ENCODE data around the gene CEP128. TPM values are rescaled to one million over a fixed set of nuclear protein-coding genes. Genes with fewer than 3 reads are reported as not detected.

Gene CEP128
- total and polyA plus RNA-seq, 2 experiments from 2014 or later: 7.6 to 17.6 TPM

GRCh38 chr14:80695869-80696268 is 245.7 kb downstream of the CEP128 start:
- Mint-ChIP-seq H3K27ac (no peak overlapping the region), H3K27me3 (ENCODE audit: insufficient read depth, low read depth, poor library complexity) (no peaks in the 10 kb centered on the region), H3K4me1 (peaks cover 17% of the 10 kb centered on the region; the same call in 2 of the 3 replicates), H3K36me3 (ENCODE audit: low read depth) (no peaks in the 10 kb centered on the region), H3K9me3 (no peaks in the 10 kb centered on the region), H3K4me3 (no peak overlapping the region)
- Histone ChIP-seq H3K4me1 (ENCODE audit: insufficient read depth) (peaks cover 14% of the 10 kb centered on the region; the same call in 1 of the 2 replicates), H3K36me3 (ENCODE audit: insufficient read depth) (no peaks in the 10 kb centered on the region), H3F3A (replicated peaks; ENCODE audit: low read depth) (no peaks in the 10 kb centered on the region), H3K79me2 (replicated peaks; ENCODE audit: insufficient read depth) (no peaks in the 10 kb centered on the region), H3K4me2 (no peak overlapping the region), H3K27ac (ENCODE audit: low read depth) (no peak overlapping the region), H2AFZ (no peak overlapping the region), H3K27me3 (ENCODE audit: insufficient read depth) (no peaks in the 10 kb centered on the region), H3K9me2 (ENCODE audit: insufficient read depth) (no peaks in the 10 kb centered on the region), H4K20me1 (replicated peaks; ENCODE audit: insufficient read depth) (no peaks in the 10 kb centered on the region), H3K4me3 (no peak overlapping the region)
- DNase-seq (ENCODE audit: low spot score) (no peak), ATAC-seq (no peak)
- TF ChIP-seq REST (IDR thresholded peaks at IDR 0.05; ENCODE audit: unreplicated experiment) (no peak), STAT1 (IDR thresholded peaks at IDR 0.05; ENCODE audit: unreplicated experiment) (no peak), NANOG (IDR thresholded peaks at IDR 0.05; ENCODE audit: borderline replicate concordance) (no peak), JUNB (IDR thresholded peaks at IDR 0.05; ENCODE audit: unreplicated experiment) (no peak), ZNF331 (CRISPR knock-in tag; IDR thresholded peaks at IDR 0.05; ENCODE audit: low read depth) (no peak), EZH2 (IDR thresholded peaks at IDR 0.05; ENCODE audit: low read depth, unreplicated experiment) (no peak), CREB1 (CRISPR knock-in tag; IDR thresholded peaks at IDR 0.05; ENCODE audit: low read depth) (no peak)
- TF ChIP-seq, protein P1, sequence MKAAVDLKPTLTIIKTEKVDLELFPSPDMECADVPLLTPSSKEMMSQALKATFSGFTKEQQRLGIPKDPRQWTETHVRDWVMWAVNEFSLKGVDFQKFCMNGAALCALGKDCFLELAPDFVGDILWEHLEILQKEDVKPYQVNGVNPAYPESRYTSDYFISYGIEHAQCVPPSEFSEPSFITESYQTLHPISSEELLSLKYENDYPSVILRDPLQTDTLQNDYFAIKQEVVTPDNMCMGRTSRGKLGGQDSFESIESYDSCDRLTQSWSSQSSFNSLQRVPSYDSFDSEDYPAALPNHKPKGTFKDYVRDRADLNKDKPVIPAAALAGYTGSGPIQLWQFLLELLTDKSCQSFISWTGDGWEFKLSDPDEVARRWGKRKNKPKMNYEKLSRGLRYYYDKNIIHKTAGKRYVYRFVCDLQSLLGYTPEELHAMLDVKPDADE (IDR thresholded peaks at IDR 0.05): no peak

DNA sequence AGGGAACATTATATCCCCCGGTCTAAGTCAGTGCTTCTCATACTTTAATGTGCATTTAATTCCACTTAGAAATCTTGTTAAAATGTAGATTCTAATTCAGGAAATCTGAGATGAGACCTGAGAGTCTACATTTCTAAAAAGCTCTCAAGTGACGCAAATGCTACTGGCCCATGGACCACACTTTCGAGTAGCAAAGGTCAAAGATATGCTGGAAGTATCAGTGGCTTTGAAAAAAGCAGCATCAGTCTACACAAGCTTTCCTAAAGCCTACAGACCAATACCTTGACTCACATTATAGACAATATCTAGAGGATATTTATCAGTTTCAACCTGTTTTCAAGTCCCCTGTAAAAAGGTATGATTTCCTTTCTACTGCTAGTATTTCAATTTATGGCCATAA is 248.6 kb downstream of the CEP128 start:
- Histone ChIP-seq H3K4me3 (no peak overlapping the region), H3K27ac (ENCODE audit: low read depth) (no peak overlapping the region), H2AFZ (no peak overlapping the region), H3K4me2 (no peak overlapping the region), H4K20me1 (replicated peaks; ENCODE audit: insufficient read depth) (no peaks in the 10 kb centered on the region), H3F3A (replicated peaks; ENCODE audit: low read depth) (no peaks in the 10 kb centered on the region), H3K27me3 (ENCODE audit: insufficient read depth) (no peaks in the 10 kb centered on the region), H3K9me2 (ENCODE audit: insufficient read depth) (no peaks in the 10 kb centered on the region), H3K4me1 (ENCODE audit: insufficient read depth) (peaks cover 14% of the 10 kb centered on the region; the same call in 1 of the 2 replicates), H3K36me3 (ENCODE audit: insufficient read depth) (no peaks in the 10 kb centered on the region), H3K79me2 (replicated peaks; ENCODE audit: insufficient read depth) (no peaks in the 10 kb centered on the region)
- H3K27ac Mint-ChIP-seq: peak overlapping the region; percentile 59; the same call in 1 of the 2 replicates
- ATAC-seq: no peak
- TF ChIP-seq EZH2phosphoT487 (IDR thresholded peaks at IDR 0.05; ENCODE audit: unreplicated experiment) (no peak), CREB1 (CRISPR knock-in tag; IDR thresholded peaks at IDR 0.05; ENCODE audit: low read depth) (no peak), ZNF114 (CRISPR knock-in tag; IDR thresholded peaks at IDR 0.05) (no peak), ZNF331 (CRISPR knock-in tag; IDR thresholded peaks at IDR 0.05; ENCODE audit: low read depth) (no peak), POLR2AphosphoS5 (IDR thresholded peaks at IDR 0.05; ENCODE audit: low read depth) (no peak), REST (IDR thresholded peaks at IDR 0.05; ENCODE audit: unreplicated experiment) (no peak), NANOG (IDR thresholded peaks at IDR 0.05; ENCODE audit: borderline replicate concordance) (no peak), JUNB (IDR thresholded peaks at IDR 0.05; ENCODE audit: unreplicated experiment) (no peak)
- TF ChIP-seq, protein P1 (IDR thresholded peaks at IDR 0.05): no peak
- DNase-seq (ENCODE audit: low spot score): no peak
- H3K4me1 Mint-ChIP-seq: peaks cover 18% of the 10 kb centered on the region; the same call in 2 of the 3 replicates
- no peak overlapping the region for H3K4me3 Mint-ChIP-seq
- H3K36me3 Mint-ChIP-seq (ENCODE audit: low read depth): no peaks in the 10 kb centered on the region
- no peaks in the 10 kb centered on the region for H3K9me3 Mint-ChIP-seq
- no peaks in the 10 kb centered on the region for H3K27me3 Mint-ChIP-seq (ENCODE audit: insufficient read depth, low read depth, poor library complexity)
